ENCODE data around the gene CCDC12.

The CCDC12 gene

DNA sequence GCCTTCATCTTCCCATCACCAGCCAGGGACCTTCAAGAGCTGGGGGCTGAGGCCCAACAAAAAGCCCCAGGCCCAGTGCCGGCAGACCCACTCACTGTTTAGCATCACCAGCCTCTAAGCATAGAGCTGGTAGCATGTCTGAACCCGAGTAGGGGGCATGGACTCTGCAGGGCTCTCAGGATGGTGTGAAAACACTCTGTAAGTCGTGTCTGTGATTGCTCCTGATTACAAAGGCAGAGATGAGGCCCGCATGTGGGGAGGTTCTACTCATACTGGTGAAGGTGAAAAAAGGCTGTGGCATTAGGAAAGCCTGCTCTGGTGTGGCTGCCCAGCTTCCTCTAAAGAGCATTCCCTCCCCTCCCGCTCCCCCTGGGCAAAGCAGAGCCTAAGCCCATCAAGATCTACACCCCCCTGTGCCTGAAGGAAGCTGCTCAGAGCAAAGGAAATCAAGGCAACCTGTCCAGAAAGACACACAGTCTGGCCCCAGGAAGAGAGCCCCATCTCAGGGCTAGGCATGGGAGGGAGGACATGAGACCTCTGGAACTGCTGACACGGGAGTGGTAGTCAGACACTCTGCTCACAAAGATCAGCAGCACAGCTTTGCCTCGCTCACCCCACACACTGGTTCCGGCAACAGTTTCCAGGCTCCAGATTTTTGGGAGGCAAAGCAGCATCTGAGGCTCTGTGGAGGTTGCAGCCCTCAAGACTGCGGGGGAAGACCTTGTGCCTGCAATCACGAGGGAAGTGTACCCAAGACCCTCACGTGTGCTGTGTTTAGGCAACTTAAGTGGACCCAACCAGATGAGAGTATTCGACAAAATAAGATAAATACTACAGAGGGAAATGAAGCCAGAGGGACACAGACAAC is 36.7 kb downstream of the CCDC12 start:
- TF ChIP-seq, protein P1, sequence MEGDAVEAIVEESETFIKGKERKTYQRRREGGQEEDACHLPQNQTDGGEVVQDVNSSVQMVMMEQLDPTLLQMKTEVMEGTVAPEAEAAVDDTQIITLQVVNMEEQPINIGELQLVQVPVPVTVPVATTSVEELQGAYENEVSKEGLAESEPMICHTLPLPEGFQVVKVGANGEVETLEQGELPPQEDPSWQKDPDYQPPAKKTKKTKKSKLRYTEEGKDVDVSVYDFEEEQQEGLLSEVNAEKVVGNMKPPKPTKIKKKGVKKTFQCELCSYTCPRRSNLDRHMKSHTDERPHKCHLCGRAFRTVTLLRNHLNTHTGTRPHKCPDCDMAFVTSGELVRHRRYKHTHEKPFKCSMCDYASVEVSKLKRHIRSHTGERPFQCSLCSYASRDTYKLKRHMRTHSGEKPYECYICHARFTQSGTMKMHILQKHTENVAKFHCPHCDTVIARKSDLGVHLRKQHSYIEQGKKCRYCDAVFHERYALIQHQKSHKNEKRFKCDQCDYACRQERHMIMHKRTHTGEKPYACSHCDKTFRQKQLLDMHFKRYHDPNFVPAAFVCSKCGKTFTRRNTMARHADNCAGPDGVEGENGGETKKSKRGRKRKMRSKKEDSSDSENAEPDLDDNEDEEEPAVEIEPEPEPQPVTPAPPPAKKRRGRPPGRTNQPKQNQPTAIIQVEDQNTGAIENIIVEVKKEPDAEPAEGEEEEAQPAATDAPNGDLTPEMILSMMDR (IDR thresholded peaks at IDR 0.05; ENCODE audit: borderline replicate concordance, control extremely low read depth, extremely low read depth, insufficient read depth, missing control alignments) = no peak
- DNase-seq (ENCODE audit: low spot score) = no peak
- in situ Hi-C loops (cut with MboI; ENCODE audit: low sequenced_read_pairs, unreplicated experiment) = no loop called here

DNA sequence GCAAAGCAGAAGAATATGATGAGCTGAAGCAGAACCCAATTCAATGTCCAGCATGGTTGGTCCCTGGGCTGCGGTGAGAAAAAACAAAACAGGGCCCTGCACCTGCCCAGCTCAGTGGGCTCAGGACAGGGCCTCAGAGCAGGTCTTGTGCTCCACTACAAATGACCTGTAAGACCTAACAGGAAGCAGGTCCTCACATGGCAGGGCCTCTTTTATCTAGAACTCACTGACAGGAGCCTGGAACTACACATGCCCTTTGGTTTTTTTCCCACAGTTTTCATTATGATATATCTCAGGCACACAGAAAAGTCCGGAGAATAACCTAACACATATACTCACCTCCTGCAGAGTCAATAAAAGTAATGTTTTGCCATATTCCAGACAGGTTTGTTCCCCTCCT is 38.4 kb downstream of the CCDC12 start:
- TF ChIP-seq, protein P1 (IDR thresholded peaks at IDR 0.05; ENCODE audit: borderline replicate concordance, control extremely low read depth, extremely low read depth, insufficient read depth, missing control alignments) = no peak
- no peak for DNase-seq (ENCODE audit: low spot score)
- in situ Hi-C loops (cut with MboI; ENCODE audit: low sequenced_read_pairs, unreplicated experiment) = no loop called here

DNA sequence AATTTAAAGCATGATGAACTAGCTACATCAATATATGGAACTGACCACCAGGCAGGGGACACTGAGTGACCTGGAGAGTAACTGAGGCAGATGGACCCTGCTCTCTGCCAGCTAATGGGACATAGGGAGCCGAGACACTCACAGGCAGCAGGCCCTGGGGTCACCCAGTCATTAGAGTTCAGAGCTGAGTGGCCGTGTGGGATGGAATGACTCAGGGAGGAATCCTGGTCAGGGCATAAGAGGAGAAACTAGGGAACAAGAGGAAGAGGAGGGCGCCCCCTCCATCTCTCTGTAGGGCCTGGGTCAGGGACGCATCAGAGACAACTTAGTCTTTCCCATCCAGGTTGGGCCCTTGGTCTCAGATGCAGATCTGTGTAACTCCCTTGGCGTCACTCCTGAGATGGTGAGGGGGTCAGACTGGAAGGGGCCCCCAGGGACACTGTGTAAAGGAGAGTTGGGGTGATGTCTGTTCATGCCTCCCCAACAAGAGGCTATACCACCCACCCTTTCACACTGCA is 39.8 kb downstream of the CCDC12 start:
- in situ Hi-C loops (cut with MboI; ENCODE audit: low sequenced_read_pairs, unreplicated experiment) = no loop called here
- TF ChIP-seq, protein P1 (IDR thresholded peaks at IDR 0.05; ENCODE audit: borderline replicate concordance, control extremely low read depth, extremely low read depth, insufficient read depth, missing control alignments) = no peak
- no peak for DNase-seq (ENCODE audit: low spot score)

DNA sequence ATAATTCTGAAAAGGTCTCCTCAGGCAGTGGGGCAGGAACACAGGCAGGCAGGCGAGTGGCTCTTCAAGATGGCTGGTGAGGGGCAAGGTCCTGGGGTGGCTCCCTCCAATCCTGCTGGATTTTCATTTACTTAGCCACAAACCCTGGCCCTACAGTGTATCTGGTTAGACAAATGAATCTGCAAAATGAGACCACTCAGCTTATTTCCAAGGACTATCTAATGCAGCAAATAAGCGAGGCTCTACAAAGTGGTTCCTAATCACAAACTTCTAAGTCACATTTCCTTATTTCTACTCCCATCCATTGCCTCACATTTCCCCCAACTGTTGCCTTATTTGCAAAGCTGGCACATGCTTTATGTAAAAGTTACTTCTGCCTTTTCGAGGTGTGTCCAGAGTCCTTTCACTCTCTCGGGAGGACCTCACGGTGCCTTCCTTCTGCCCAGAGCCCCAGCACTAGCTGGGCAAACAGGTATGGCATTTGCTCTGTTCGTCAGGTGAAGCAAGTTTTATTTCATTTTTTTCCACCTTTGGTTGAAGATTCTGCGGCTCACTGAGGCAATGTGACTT is 40.5 kb downstream of the CCDC12 start:
- TF ChIP-seq, protein P1 (IDR thresholded peaks at IDR 0.05; ENCODE audit: borderline replicate concordance, control extremely low read depth, extremely low read depth, insufficient read depth, missing control alignments) = no peak
- no peak for DNase-seq (ENCODE audit: low spot score)
- in situ Hi-C loops (cut with MboI; ENCODE audit: low sequenced_read_pairs, unreplicated experiment) = no loop called here

DNA sequence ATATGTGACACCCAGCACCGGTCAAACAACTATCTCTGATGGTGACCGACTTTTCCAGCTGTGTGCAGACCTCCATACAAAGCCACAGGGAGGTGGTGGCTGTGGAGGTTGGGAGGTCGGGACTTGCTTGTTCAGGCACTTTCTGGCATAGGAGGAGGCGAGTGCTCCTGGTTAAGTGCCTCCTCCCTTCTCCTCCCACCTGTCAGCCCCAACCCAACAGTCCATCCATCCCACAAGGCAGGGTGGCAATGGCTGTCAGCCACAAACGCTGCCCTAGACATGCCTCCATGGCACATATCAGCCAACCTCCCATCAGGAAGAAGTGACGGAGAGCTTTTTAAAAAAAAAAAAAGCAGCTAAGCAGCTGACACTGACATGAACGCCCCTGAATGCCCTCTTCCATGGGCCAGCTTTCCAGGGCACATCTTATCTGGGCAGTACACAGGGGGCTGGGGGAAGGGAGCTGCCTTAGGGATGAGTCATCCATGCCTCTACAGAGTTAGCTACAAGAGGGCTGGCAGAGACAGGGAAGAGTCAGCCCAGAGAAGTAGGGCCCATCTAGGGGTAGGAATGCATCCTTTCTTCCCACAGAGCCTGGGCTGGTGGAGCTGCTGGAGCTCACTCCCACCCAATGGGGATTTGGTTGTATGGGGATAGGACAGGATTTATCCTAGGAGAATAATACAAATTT is 41.2 kb downstream of the CCDC12 start:
- TF ChIP-seq, protein P1 (IDR thresholded peaks at IDR 0.05; ENCODE audit: borderline replicate concordance, control extremely low read depth, extremely low read depth, insufficient read depth, missing control alignments) = no peak
- no peak for DNase-seq (ENCODE audit: low spot score)
- in situ Hi-C loops (cut with MboI; ENCODE audit: low sequenced_read_pairs, unreplicated experiment) = no loop called here

DNA sequence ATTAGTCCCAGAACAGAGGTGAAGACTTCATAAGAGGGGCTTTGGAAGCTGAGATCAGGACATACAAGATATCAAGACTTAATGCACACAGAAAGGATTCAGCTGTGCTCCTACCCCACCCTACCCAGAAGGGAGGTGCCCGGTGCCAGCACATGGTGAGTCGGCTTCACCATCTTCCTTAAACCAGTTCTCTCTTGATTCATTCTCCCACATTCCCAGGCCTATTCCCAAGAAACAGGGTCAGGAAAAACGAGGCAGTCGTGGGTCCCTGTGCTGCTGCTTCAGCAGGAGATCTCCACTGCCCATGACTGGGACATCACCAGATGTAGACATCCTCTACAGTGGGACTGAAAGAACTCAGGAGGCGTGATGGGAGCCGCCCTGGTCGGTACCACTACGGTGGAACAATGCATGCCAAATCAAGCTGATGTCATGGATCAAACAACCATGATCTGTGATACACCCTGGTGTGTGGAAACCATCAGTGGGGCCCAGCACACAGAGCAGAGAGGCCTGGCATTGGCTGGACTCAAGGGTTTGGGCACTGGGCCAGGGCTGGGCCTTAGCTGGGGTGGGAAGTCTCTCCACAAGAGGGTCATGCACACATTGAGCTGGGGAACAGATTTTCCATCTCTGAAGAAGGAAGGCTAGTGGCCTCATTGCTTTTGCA is 41.9 kb downstream of the CCDC12 start:
- in situ Hi-C loops (cut with MboI; ENCODE audit: low sequenced_read_pairs, unreplicated experiment) = no loop called here
- TF ChIP-seq, protein P1 (IDR thresholded peaks at IDR 0.05; ENCODE audit: borderline replicate concordance, control extremely low read depth, extremely low read depth, insufficient read depth, missing control alignments) = no peak
- no peak for DNase-seq (ENCODE audit: low spot score)

Measured in GM13976 (cell line).